ENCODE data around the gene GABRB2.
"Not testable (repeated sequence)": the region's sequence is repeated elsewhere in the genome, so short reads cannot be mapped to it uniquely, and the experiment has no call there.

The GABRB2 gene

DNA sequence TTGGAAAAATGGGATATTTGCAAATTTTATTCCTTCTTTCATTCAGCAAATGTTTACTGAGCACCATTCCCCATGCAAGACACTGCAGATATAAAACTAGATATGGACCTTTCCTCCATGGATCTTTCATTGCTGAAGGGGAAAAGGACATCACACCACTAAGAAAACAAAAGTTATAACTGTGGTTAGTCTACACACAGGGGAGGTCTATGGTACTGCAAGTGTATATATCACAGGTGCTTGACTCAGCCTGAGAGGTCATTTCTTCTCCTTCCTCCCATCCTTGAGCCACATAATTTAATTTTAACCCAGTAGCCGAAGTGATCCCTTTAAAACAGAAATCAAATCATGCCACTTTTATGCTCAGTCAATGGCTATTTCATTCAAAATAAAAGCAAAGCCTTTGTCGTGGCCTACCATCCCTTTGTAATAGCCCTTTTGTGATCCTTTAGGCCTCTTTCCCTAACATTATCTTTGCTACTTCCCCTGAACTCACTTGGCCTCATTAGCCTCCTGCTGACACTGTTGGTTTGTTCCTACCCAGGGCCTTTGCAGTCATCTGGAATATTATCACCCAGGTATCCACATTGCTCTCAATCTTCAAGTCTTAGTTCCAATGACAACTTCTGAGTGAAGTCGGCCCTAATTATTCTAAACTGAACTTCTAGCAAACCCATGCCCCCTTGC is 213.2 kb downstream of the GABRB2 start:
- no peak overlapping the region for H3K4me3 Mint-ChIP-seq
- no peaks in the 10 kb centered on the region for H3K27me3 Mint-ChIP-seq
- no peak overlapping the region for H3K27ac Mint-ChIP-seq
- no peaks in the 10 kb centered on the region for H3K4me1 Mint-ChIP-seq
- no peaks in the 10 kb centered on the region for H3K36me3 Mint-ChIP-seq
- DNase-seq (ENCODE audit: low spot score in 2 of 2) (no peak), ATAC-seq (ENCODE audit: low read depth) (no peak)
- H3K9me3 Mint-ChIP-seq = peaks cover 6% of the 10 kb centered on the region

DNA sequence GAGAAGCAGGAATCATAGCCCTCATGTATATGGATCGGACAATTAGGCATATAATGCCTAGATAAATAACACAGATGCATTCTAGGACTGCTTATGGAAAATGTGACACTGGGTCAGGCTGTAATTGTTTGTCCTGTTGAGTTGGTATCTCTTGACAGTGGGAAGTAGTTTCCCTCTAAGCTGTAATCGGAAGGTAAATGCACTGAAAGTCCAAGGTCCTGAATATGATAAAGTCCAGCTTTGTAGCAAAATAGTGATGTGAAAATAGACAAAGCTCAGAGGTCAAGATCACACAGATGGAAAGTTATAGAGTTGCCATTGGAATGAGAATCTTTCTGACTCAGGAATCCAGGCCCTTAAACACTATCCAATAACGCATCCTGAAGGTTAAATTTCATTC is 214.2 kb downstream of the GABRB2 start:
- ATAC-seq (ENCODE audit: low read depth) (no peak), DNase-seq (ENCODE audit: low spot score in 2 of 2) (no peak)
- no peak overlapping the region for H3K4me3 Mint-ChIP-seq
- H3K36me3 Mint-ChIP-seq = no peaks in the 10 kb centered on the region
- no peak overlapping the region for H3K27ac Mint-ChIP-seq
- H3K4me1 Mint-ChIP-seq = no peaks in the 10 kb centered on the region
- H3K27me3 Mint-ChIP-seq = no peaks in the 10 kb centered on the region
- peaks cover 6% of the 10 kb centered on the region for H3K9me3 Mint-ChIP-seq

DNA sequence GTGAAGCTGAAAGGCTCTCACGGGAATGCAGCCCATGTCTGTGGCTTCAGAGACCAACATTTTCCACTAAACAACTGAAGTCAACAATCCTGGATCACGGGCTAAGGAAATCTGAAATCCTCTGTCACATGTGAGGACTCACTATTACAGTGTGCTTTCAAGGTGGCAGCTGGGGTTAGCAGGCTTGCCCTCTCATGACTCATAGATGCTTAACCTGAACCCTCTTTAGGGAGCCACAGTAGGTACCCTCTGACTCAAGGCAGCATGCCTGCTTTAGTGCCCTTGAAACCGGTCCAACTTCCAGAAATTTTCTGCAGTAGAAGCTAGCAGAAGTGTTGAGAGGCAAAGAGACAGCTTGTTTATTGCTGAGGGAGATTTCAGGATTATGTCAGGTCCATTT is 232.5 kb downstream of the GABRB2 start:
- H3K27me3 Mint-ChIP-seq = no peaks in the 10 kb centered on the region
- DNase-seq (ENCODE audit: low spot score in 2 of 2) = no peak
- H3K36me3 Mint-ChIP-seq = no peaks in the 10 kb centered on the region
- H3K4me1 Mint-ChIP-seq = no peaks in the 10 kb centered on the region
- H3K27ac Mint-ChIP-seq = no peak overlapping the region
- no peak for ATAC-seq (ENCODE audit: low read depth)
- peaks cover 4% of the 10 kb centered on the region for H3K9me3 Mint-ChIP-seq
- no peak overlapping the region for H3K4me3 Mint-ChIP-seq

DNA sequence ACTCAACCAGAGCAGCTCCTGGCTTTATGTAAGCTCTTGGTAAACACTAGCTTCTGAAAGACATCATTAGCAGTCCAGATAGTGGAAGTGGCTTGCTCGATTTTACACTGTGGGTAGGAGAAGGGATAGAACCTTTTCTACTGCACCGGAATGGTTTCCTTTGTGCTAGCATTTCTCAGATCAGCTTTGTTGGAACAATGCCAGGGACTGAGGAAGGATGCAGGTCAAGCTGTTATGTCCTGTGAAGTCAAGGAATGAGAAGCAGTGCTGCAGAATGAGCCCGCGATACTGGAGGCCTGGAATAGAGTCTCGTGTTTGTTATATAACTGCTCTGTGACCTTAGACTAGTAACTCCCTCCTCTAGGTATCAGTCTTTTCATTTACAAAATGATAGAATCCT is 233.6 kb downstream of the GABRB2 start:
- Mint-ChIP-seq H3K27me3 (no peaks in the 10 kb centered on the region), H3K9me3 (peaks cover 4% of the 10 kb centered on the region), H3K27ac (no peak overlapping the region), H3K4me3 (no peak overlapping the region), H3K36me3 (no peaks in the 10 kb centered on the region), H3K4me1 (no peaks in the 10 kb centered on the region)
- ATAC-seq (ENCODE audit: low read depth) (no peak), DNase-seq (ENCODE audit: low spot score in 2 of 2) (no peak)

DNA sequence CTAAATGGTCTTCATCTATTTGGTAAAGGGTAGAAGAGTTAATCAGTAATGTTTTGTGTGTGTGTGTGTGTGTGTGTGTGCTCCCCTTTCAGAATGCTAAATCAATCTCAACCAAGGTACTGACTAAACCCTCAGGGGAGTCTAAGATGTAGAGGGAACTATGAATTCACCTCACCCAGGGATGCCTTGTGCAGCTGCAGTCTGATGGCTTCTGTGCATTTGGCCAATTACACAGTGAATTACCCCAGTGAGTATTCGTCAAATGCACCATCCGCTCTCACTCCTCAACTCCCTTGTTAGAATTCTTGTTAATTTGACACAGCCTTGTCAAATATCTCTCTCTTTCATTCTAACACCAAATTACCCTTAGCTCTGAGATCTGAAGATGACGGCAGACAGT is 234.6 kb downstream of the GABRB2 start:
- no peak for DNase-seq (ENCODE audit: low spot score in 2 of 2)
- no peak overlapping the region for H3K27ac Mint-ChIP-seq
- ATAC-seq (ENCODE audit: low read depth) = no peak
- no peaks in the 10 kb centered on the region for H3K36me3 Mint-ChIP-seq
- H3K9me3 Mint-ChIP-seq = peaks cover 2% of the 10 kb centered on the region
- H3K4me1 Mint-ChIP-seq = no peaks in the 10 kb centered on the region
- H3K4me3 Mint-ChIP-seq = no peak overlapping the region
- no peaks in the 10 kb centered on the region for H3K27me3 Mint-ChIP-seq

DNA sequence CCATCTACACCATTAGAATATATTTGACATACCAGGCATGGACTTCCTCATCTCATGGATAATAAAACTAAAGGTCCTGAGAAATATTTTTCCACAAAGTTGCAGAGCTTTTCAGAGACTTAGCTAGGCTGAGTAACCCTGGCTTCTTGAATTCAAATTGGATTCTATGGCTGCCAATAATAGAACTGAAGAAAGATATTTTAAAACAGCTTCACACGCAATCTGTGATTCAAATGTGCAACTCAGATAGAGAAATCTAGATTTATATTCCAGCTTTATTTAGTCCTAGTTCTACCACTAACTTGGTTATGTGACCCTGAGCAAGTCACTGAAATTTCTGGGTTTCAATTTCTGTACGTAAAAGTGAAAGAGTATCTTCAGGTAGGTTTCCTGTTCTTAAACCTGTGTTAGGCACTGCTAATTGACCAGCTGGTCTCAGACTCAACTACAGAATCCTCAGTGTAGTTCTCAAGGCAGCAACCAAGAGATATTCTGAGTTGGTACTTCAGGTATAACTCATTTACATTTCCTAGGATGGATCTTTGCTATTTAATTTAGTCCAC is 235.3 kb downstream of the GABRB2 start:
- ATAC-seq (ENCODE audit: low read depth) (no peak), DNase-seq (ENCODE audit: low spot score in 2 of 2) (no peak)
- H3K4me3 Mint-ChIP-seq = no peak overlapping the region
- H3K9me3 Mint-ChIP-seq = peaks cover 2% of the 10 kb centered on the region
- no peaks in the 10 kb centered on the region for H3K4me1 Mint-ChIP-seq
- no peak overlapping the region for H3K27ac Mint-ChIP-seq
- H3K36me3 Mint-ChIP-seq = no peaks in the 10 kb centered on the region
- H3K27me3 Mint-ChIP-seq = no peaks in the 10 kb centered on the region

DNA sequence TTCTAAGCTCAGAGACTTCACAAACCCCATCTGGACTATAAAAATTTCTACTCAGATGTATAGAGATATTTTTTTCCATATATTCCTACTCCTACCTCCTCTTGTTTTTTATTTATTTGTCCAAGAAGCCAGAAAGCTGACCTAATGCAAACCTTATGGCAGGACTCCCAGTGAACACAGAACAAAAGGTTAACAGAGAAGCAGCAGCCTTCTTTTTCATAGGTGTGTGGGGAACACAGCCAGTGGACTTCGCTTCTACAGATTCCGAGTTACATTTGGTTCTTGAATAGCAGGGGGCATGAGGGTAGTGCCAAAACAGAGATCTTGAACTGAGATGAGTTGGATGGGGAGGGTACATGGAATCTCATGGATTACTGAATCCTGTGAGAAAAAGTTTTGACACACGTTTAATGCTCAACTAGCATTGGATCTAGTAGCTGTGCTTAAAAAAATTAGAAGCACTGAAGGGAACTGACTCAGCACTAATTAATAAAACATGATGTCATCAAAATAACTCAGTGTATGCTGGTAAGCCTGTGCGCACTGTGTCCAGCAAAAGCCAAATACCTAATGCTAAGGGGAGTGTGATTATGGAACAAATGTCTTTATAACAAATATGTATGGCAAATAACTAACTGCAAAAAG is 240.1 kb downstream of the GABRB2 start:
- no peak for ATAC-seq (ENCODE audit: low read depth)
- Mint-ChIP-seq H3K9me3 (peaks cover 2% of the 10 kb centered on the region), H3K27me3 (no peaks in the 10 kb centered on the region), H3K4me3 (no peak overlapping the region), H3K27ac (no peak overlapping the region), H3K4me1 (no peaks in the 10 kb centered on the region), H3K36me3 (no peaks in the 10 kb centered on the region)
- no peak for DNase-seq (ENCODE audit: low spot score in 2 of 2)

DNA sequence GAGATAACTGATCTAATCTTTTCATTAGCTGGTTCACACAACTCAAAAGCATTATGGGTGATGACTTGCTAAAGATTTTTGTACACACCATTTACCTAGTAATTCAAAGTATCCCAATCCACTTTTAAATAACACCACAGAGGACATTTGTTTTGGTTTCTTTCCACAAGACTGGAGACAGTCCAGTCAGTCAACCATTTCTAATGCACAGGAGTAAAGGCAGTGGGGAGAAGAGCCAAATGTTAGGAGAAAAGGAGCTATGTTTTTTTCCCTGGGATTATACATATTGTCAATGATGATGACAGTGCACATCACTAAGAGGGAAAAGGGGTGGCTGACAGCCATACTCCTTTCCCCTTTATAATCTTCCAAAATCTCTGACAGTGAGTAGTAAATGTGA is 240.9 kb downstream of the GABRB2 start:
- Mint-ChIP-seq H3K27ac (no peak overlapping the region), H3K9me3 (peaks cover 2% of the 10 kb centered on the region), H3K4me1 (no peaks in the 10 kb centered on the region), H3K27me3 (no peaks in the 10 kb centered on the region), H3K4me3 (no peak overlapping the region), H3K36me3 (no peaks in the 10 kb centered on the region)
- no peak for ATAC-seq (ENCODE audit: low read depth)
- no peak for DNase-seq (ENCODE audit: low spot score in 2 of 2)

DNA sequence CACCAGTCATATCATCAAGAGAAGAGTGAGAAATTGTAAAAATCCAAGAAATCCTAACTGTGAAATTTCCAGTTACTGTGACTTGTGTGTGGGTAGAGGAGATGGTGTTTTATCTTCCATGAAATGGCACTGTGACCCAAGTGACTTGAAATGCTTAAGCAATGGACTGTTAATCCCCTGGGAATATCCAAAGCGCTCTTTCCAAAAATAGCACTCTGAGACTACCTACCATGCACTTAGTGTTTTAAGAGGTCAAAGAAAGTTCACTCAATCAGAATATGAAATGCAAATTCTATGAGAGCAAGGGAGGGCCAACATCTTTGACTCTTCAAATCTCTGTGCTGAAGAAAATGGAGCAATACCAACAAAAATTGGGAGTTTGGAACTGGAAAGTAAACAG is 244.0 kb downstream of the GABRB2 start:
- Mint-ChIP-seq H3K27ac (no peak overlapping the region), H3K27me3 (no peaks in the 10 kb centered on the region)

DNA sequence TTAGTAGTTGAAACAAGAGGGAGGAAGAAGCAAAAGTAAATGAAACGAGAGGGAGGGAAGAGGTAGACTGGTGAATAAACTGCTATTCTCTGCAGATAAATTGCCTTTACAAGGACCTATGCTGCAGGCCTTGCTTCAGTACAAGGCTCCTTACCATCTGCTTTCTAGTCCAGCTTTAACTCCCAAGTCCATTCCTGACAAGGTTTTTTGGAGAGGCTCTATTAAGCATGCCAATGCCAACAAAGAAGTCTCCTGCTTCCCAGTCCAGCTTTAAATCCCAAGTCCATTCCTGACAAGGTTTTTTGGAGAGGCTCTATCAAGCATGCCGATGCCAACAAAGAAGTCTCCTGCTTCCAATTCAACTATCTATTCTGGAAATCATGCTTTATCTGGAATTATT is 244.9 kb downstream of the GABRB2 start:
- peaks cover 7% of the 10 kb centered on the region for H3K9me3 Mint-ChIP-seq
- DNase-seq (ENCODE audit: low spot score in 2 of 2) (no peak), ATAC-seq (ENCODE audit: low read depth) (no peak)
- no peaks in the 10 kb centered on the region for H3K4me1 Mint-ChIP-seq
- H3K27me3 Mint-ChIP-seq = no peaks in the 10 kb centered on the region
- H3K4me3 Mint-ChIP-seq = no peak overlapping the region
- H3K36me3 Mint-ChIP-seq = no peaks in the 10 kb centered on the region
- no peak overlapping the region for H3K27ac Mint-ChIP-seq

More for the DNA sequence above, 244.0 kb downstream of the GABRB2 start:
- H3K9me3 Mint-ChIP-seq = peaks cover 4% of the 10 kb centered on the region
- no peaks in the 10 kb centered on the region for H3K4me1 Mint-ChIP-seq
- ATAC-seq (ENCODE audit: low read depth) = no peak
- H3K4me3 Mint-ChIP-seq = no peak overlapping the region
- no peaks in the 10 kb centered on the region for H3K36me3 Mint-ChIP-seq
- DNase-seq (ENCODE audit: low spot score in 2 of 2) = no peak

DNA sequence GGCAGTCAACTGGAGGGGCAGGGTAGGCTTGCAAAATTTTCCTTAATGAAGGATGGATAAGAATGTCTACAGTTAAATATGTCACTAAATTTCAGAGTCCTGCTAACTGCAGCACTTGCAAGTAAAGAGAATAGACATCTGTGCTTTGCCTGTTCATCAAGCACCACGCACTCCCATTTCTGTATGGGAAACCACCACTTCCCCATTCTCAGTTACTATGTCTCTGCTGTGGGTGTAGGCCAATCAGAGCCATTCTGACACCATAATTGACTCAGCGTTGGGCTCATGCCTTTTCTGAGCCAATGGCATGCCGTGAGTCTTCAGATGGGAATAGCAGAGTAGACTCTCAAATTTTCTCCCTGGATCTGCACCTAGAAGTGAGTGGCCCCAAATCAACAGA is 247.5 kb downstream of the GABRB2 start:
- Mint-ChIP-seq H3K4me1 (no peaks in the 10 kb centered on the region), H3K27ac (no peak overlapping the region), H3K36me3 (no peaks in the 10 kb centered on the region), H3K9me3 (peaks cover 7% of the 10 kb centered on the region), H3K4me3 (no peak overlapping the region), H3K27me3 (no peaks in the 10 kb centered on the region)
- ATAC-seq (ENCODE audit: low read depth) = no peak
- DNase-seq (ENCODE audit: low spot score in 2 of 2) = no peak

DNA sequence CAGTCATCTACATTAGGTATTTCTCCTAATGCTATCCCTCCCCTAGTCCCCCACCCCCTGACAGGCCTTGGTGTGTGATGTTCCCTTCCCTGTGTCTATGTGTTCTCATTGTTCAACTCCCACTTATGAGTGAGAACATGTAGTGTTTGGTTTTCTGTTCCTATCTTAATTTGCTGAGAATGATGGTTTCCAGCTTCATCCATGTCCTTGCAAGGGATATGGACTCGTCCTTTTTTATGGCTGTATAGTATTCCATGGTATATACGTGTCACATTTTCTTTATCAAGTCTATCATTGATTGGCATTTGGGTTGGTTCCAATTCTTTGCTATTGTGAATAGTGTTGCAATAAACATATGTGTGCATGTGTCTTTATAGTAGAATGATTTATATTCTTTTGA is 249.1 kb downstream of the GABRB2 start:
- ATAC-seq (ENCODE audit: low read depth); H3K36me3 Mint-ChIP-seq; H3K27me3 Mint-ChIP-seq; H3K4me1 Mint-ChIP-seq; DNase-seq (ENCODE audit: low spot score in 2 of 2); H3K9me3 Mint-ChIP-seq; H3K4me3 Mint-ChIP-seq; H3K27ac Mint-ChIP-seq: not testable (repeated sequence)

DNA sequence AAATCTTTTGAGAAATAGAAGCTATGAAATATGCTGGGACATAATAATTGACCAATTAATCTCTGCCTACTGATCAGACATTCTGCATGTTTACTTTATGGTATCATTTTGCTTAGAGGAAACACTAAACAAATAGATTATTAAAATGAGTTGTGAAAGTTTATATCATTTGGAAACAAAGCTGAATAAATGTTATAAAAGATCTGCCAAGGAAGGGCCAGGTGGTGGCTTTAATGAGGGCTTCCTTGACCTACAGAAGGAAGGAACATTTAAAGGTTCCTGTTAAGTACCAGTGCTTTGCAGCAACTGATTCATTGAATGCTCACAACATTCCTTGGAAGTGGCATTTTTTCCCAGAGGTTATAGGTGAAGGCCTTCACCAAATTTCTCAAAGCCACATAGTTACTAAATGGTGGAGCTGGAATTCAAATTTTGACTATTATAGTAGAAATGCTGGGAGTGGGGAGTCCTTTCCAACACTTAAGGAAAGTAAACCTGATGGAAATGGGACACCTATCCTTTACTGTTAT is 250.7 kb downstream of the GABRB2 start:
- Mint-ChIP-seq H3K27me3 (no peaks in the 10 kb centered on the region), H3K4me1 (no peaks in the 10 kb centered on the region), H3K4me3 (no peak overlapping the region), H3K27ac (no peak overlapping the region), H3K36me3 (no peaks in the 10 kb centered on the region), H3K9me3 (peaks cover 4% of the 10 kb centered on the region)
- DNase-seq (ENCODE audit: low spot score in 2 of 2) (no peak), ATAC-seq (ENCODE audit: low read depth) (no peak)

DNA sequence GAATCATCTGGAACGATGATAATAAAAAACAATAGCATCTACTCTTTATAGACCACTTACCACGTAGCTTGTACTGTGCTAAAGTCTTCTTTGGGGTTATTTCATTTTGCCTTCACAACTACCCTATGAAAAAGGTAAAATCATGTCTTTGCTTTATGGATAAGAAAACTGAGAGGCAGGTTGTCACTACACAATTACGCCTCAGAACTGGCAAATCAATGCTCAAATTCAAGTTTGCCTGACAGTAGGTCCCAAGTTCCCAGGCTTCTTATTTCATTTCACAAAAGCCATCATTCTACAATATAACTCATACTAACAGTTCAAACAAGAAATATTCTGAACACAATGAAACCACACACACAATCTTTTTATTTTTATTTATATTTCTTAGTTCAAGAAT is 258.5 kb downstream of the GABRB2 start:
- no peaks in the 10 kb centered on the region for H3K9me3 Mint-ChIP-seq
- no peak overlapping the region for H3K4me3 Mint-ChIP-seq
- DNase-seq (ENCODE audit: low spot score in 2 of 2) (no peak), ATAC-seq (ENCODE audit: low read depth) (no peak)
- peaks cover 4% of the 10 kb centered on the region for H3K4me1 Mint-ChIP-seq
- no peaks in the 10 kb centered on the region for H3K27me3 Mint-ChIP-seq
- no peak overlapping the region for H3K27ac Mint-ChIP-seq
- no peaks in the 10 kb centered on the region for H3K36me3 Mint-ChIP-seq

DNA sequence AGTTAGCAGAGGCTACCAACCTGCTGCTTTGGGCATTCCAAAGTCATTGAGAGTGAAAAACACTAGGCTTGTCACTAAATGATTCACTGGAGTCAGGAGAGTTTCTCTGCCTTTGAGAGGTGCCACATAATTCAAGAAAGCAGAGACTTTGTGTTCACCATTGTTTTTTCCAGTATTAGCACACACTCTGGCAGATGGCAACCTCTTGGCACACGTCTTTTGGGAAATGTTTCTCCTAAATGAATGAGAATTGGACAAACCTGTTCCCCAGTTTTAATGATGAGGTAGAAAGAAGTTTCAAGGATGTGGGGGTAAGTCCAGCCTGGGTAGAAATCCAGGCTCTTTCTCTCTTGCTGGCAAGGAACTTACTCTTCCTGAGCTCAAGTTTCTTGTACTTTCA is 259.1 kb downstream of the GABRB2 start:
- Mint-ChIP-seq H3K36me3 (no peaks in the 10 kb centered on the region), H3K4me1 (peaks cover 4% of the 10 kb centered on the region), H3K27me3 (no peaks in the 10 kb centered on the region), H3K9me3 (no peaks in the 10 kb centered on the region), H3K4me3 (no peak overlapping the region), H3K27ac (no peak overlapping the region)
- DNase-seq (ENCODE audit: low spot score in 2 of 2) (no peak), ATAC-seq (ENCODE audit: low read depth) (no peak)
